CD4-positive, alpha-beta T cell treated with Interleukin-6 at 100 ng/mL for 8 hours (primary cell): Measurements from ENCODE around the gene SRRT.
A peak's percentile ranks its signal among the peaks of the same experiment; 100 is the strongest.
"Not testable (repeated sequence)": the region's sequence is repeated elsewhere in the genome, so short reads cannot be mapped to it uniquely, and the experiment has no call there.

Experiments used
- DNase-seq: peaks from one replicate; pipeline ENCODE4 v3.0.0-alpha.2; 2020; ENCODE audit warnings: mixed read lengths, low spot score

Gene SRRT

DNA sequence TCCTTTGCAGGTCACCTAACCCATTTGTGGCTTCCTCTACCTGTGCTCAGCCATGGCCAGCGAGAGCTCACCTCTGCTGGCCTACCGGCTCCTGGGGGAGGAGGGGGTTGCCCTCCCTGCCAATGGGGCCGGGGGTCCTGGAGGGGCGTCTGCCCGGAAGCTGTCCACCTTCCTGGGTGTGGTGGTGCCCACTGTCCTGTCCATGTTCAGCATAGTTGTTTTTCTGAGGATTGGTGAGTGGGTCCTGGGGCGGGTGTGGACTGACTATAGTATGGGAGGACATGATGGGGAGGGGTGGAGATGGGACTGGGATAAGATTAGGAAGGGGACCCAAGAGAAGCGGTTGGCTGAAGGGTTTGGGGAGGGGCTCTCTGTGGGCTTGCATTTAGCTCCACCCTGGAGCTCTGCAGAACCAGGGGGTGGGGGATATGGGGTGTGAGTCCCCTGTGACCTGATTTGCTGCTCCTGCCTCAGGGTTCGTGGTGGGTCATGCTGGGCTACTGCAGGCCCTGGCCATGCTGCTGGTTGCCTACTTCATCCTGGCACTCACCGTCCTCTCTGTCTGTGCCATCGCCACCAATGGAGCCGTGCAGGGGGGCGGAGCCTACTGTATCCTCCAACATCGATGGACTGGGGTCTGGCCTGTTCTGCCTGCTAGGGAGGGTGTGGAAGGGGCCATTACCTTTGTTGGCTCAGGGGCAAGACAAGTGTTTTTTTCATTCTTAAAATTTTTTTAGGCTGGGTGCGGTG lies 20.6 kb upstream of the SRRT start:
- no peak for DNase-seq

DNA sequence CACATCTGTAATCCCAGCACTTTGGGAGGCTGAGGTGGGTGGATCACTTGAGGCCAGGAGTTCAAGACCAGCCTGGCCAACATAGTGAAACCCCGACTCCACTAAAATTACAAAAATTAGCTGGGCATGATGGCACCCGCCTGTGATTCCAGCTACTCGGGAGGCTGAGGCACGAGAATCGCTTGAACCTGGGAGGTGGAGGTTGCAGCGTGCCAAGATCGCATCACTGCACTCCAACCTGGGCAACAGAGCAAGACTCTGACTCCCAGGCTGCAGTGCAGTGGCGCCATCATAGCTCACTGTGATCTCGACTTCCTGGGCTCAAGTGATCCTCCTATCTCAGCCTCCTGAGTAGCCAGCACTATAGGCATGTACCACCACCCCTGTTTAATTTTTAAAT lies 20.0 kb upstream of the SRRT start:
- not testable (repeated sequence) for DNase-seq

DNA sequence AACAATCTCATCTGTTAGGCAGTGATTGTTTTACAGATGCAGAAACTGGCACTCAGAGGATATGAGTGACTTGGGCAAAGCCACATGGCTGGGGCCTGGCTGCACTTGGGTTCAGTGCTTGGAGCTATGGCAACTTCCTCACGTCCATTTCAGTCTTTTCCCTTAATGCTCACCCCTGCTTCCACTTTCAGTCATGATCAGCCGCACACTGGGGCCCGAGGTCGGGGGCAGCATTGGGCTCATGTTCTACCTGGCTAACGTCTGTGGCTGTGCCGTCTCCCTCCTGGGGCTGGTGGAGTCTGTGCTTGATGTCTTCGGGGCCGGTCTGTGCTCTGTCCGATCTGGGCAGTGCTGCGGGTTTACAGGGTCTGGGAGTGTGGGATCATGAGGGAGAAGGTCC lies 19.4 kb upstream of the SRRT start:
- DNase-seq = no peak

- DNase-seq = no peak
Observed at GRCh38 chr7:100856871-100857282, 18.0 kb upstream of the SRRT start.

DNA sequence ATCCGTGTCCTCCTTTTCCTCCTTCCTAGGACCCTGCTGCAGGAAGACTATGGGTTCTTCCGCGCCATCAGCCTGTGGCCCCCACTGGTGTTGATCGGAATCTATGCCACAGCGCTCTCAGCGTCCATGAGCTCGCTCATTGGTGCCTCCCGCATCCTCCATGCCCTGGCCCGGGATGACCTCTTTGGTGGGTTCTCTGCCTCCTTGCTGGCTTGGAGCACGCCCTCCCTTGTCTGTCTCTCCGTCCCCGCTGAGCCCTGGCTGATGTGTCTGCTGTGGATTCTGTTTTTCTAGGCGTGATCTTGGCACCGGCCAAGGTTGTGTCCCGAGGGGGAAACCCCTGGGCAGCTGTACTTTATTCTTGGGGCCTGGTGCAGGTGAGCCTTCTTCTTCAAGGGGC lies 15.0 kb upstream of the SRRT start:
- DNase-seq = no peak

- DNase-seq = no peak
Observed at GRCh38 chr7:100860702-100861615, 13.9 kb upstream of the SRRT start.

- no peak for DNase-seq
Observed at GRCh38 chr7:100861616-100861985, 13.3 kb upstream of the SRRT start.

- DNase-seq = no peak
Observed at GRCh38 chr7:100863406-100863950, 11.4 kb upstream of the SRRT start.

GRCh38 chr7:100864263-100864845 lies 10.5 kb upstream of the SRRT start:
- DNase-seq = no peak

- DNase-seq = no peak
Observed at GRCh38 chr7:100865372-100865911, 9.5 kb upstream of the SRRT start.

GRCh38 chr7:100865938-100866728 lies 8.8 kb upstream of the SRRT start:
- DNase-seq = peak; percentile 32

DNA sequence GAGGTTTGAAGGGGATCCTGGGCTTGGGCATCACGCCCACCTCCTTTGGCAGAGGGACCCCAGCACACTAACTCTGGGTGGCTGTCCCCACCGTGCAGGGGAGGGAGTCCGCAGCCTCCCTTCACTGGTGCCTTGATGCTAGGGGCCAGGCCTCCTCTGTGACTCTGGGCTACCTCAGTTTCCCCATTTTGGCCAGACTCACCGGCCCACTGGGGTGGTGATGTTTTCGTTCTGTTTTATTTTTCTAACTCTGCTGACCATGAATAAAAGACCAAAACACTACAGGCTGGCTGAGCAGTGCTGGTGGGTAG lies 8.2 kb upstream of the SRRT start:
- no peak for DNase-seq

DNA sequence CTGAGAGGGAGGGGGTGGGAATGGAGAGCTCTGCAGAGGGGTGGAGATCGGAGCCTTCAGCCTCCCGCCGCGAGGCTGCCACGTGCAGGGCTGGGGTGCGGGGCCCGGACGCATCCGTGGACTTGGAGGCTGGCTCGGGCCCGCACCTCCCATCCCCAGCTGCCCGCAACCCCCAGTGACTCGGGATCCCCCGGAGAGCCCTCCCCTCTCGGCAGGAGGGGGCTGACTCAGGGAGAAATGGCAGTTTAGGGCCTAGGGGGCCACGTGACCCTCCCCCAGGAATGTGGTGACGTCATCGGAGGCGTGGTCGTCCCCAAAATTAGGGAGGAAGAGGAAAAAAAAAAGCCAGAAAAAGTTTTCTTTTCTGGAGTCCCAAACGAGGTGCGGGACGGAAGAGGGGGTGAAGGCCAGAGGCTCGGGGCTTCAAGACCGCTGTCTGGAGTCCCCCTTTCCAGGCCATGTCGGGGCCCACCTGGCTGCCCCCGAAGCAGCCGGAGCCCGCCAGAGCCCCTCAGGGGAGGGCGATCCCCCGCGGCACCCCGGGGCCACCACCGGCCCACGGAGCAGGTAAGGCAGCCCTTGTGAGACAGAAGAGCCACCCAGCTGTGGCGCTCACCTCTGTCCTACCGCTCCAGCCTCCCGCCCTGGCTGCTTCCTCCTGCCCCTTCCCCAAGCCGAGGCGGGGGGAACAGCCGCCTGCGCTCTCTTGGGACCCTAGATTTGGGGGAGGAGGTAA lies 7.7 kb upstream of the SRRT start, which contains the start of gene TRIP6:
Gene TRIP6 (plus strand): TSS at position 348 of the 736 bp plus-strand sequence. CDS start 111 bp downstream, at position 459.
- peak; percentile 38 for DNase-seq

DNA sequence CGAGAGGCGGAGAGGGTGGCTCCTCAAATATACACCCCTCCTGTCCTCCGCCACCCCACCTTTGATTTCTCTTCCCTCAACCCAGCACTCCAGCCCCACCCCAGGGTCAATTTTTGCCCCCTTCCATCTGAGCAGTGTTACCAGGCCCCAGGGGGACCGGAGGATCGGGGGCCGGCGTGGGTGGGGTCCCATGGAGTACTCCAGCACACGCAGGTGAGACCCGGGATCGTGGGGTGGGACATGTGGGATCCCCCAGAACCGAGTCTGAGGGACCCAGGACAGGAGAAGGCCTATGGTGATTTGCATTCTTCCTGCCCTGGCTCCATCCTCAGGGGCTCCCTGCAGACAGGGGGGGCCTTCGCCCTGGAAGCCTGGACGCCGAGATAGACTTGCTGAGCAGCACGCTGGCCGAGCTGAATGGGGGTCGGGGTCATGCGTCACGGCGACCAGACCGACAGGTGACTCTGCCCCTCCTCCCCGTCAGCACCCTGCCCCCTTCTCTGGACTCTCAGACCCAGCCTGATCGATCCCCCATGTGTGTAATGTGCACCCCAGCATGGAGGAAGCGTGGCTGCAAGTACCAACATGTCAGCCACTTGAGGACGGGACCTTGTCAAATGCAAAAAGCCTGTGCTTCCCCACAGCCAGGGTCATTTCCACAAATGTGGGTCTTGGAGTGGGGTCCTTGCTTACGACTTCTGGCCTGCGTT lies 7.0 kb upstream of the SRRT start:
- DNase-seq = no peak

GRCh38 chr7:100873599-100874299 lies 1.2 kb upstream of the SRRT start:
- DNase-seq = no peak

DNA sequence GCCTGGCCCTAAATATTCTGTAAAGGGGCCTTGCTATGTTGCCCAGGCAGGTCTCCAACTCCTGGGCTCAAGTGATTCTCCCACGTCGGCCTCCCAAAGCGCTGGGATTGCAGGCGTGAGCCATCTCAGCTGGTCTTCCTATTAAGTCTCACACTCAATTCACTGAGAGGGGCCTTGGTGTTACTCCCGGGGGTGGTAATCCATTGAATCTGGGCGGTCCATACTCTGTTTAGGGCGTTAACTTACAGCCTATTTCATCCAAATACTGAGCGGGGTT lies 665 bp upstream of the SRRT start:
- no peak for DNase-seq

- no peak for DNase-seq
Observed at GRCh38 chr7:100875356-100875751, 451 bp downstream of the SRRT start.

- no peak for DNase-seq
Observed at GRCh38 chr7:100878013-100878412, 3.1 kb downstream of the SRRT start.

- no peak for DNase-seq
Observed at GRCh38 chr7:100878685-100879084, 3.8 kb downstream of the SRRT start.
